ENCODE results near the gene DGKA.
A peak's percentile ranks its signal among the peaks of the same experiment; 100 is the strongest.

The DGKA gene

DNA sequence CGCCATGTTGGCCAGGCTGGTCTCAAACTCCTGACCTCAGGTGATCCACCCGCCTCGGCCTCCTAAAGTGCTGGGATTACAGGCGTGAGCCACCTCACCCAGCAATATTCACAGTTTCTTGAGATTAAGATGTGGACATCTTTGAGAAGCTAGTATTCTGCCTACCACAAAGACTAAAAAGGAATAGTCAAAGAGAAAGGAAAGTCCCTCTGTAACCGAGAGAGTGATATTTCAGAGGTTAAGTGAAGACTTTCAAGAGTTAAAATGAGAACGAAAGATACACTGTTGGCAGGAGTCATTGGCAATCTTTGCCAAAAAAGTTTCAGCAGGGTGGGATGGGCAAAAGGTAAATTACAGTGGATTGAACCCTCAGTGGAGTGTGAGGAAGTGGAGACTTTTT, 15.6 kb downstream of the DGKA start:
- Histone ChIP-seq H3K14ac (ENCODE audit: low read length in 2 of 2) (no peak overlapping the region), H2BK12ac (ENCODE audit: low read length in 2 of 2) (no peak overlapping the region), H4K8ac (ENCODE audit: low read length) (no peak overlapping the region), H3K9me3 (ENCODE audit: control insufficient read depth, low read length) (no peaks in the 10 kb centered on the region), H3K4me3 (ENCODE audit: insufficient read depth in 1 of 2, low read depth in 1 of 2, low read length in 2 of 2) (no peak overlapping the region), H3K23ac (ENCODE audit: low read length in 2 of 2) (no peak overlapping the region), H3K18ac (ENCODE audit: low read depth in 1 of 2, low read length in 2 of 2) (no peak overlapping the region), H2BK5ac (ENCODE audit: low read depth, low read length, poor library complexity, severe bottlenecking) (no peak overlapping the region), H3K4ac (ENCODE audit: low read depth in 1 of 2, low read length in 2 of 2) (no peak overlapping the region), H3K4me1 (ENCODE audit: control insufficient read depth, insufficient read depth, low read depth, low read length) (no peaks in the 10 kb centered on the region), H3K36me3 (ENCODE audit: control insufficient read depth in 1 of 2, insufficient read depth in 2 of 2, low read depth in 1 of 2, low read length in 2 of 2) (peaks cover 15 to 58% of the 10 kb centered on the region in 2 experiments), H2AFZ (ENCODE audit: low read depth, low read length) (no peak overlapping the region), H3K79me1 (replicated peaks; ENCODE audit: low read length, poor library complexity, severe bottlenecking) (no peaks in the 10 kb centered on the region), H3K27ac (ENCODE audit: low read length, poor library complexity, severe bottlenecking) (no peak overlapping the region), H4K91ac (ENCODE audit: low read length) (no peak overlapping the region), H2BK120ac (ENCODE audit: low read depth, low read length) (no peak overlapping the region), H3K27me3 (ENCODE audit: control insufficient read depth in 1 of 2, insufficient read depth in 1 of 2, low read length in 2 of 2) (no peaks in the 10 kb centered on the region), H2BK15ac (ENCODE audit: low read depth, poor library complexity, severe bottlenecking) (no peak overlapping the region), H3K4me2 (ENCODE audit: low read length, poor library complexity, severe bottlenecking) (no peak overlapping the region), H3K9ac (ENCODE audit: low read length) (no peak overlapping the region), H2AK5ac (ENCODE audit: low read length, severe bottlenecking) (no peak overlapping the region)
- 99% methylated on average over 3 of the region's 6 CpGs for WGBS
- DNase-seq, result no peak

DNA sequence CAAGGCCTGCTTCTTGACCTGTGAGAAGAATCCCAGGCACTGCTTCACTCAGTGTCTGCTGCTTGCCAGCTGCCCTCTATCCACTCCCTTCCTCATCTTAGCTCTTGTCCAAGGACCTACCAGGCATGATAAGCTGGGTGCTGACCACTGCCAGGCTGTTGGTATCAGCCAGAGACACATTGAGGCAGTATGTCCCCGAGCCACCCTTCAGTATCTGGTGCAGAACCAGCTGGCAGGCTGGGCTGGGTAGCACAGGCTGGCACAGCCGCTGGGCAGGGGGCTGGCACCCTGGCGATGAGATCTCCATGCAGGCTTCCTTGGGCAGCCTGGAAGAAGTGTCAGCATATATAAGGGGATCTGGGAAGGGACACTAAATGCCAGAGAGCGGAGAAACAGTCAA, 24.4 kb downstream of the DGKA start:
- Histone ChIP-seq H3K9me3 (ENCODE audit: control insufficient read depth, low read length) (no peaks in the 10 kb centered on the region), H2BK120ac (ENCODE audit: low read depth, low read length) (no peak overlapping the region), H3K23ac (ENCODE audit: low read length in 2 of 2) (no peak overlapping the region), H2BK12ac (ENCODE audit: low read length in 2 of 2) (no peak overlapping the region), H3K36me3 (ENCODE audit: control insufficient read depth in 1 of 2, insufficient read depth in 2 of 2, low read depth in 1 of 2, low read length in 2 of 2) (peaks cover 31 to 36% of the 10 kb centered on the region in 2 experiments), H3K79me1 (replicated peaks; ENCODE audit: low read length, poor library complexity, severe bottlenecking) (no peaks in the 10 kb centered on the region), H3K27ac (ENCODE audit: low read length, poor library complexity, severe bottlenecking) (no peak overlapping the region), H2BK5ac (ENCODE audit: low read depth, low read length, poor library complexity, severe bottlenecking) (no peak overlapping the region), H3K27me3 (ENCODE audit: control insufficient read depth in 1 of 2, insufficient read depth in 1 of 2, low read length in 2 of 2) (peaks cover 0 to 4% of the 10 kb centered on the region in 2 experiments), H3K4me3 (ENCODE audit: insufficient read depth in 1 of 2, low read depth in 1 of 2, low read length in 2 of 2) (no peak overlapping the region), H3K4ac (ENCODE audit: low read depth in 1 of 2, low read length in 2 of 2) (no peak overlapping the region), H2BK15ac (ENCODE audit: low read depth, poor library complexity, severe bottlenecking) (no peak overlapping the region), H3K14ac (ENCODE audit: low read length in 2 of 2) (no peak overlapping the region), H3K4me2 (ENCODE audit: low read length, poor library complexity, severe bottlenecking) (no peak overlapping the region), H2AK5ac (ENCODE audit: low read length, severe bottlenecking) (no peak overlapping the region), H3K4me1 (ENCODE audit: control insufficient read depth, insufficient read depth, low read depth, low read length) (peaks cover 3% of the 10 kb centered on the region), H4K8ac (ENCODE audit: low read length) (no peak overlapping the region), H3K9ac (ENCODE audit: low read length) (no peak overlapping the region), H4K91ac (ENCODE audit: low read length) (no peak overlapping the region), H2AFZ (ENCODE audit: low read depth, low read length) (no peak overlapping the region), H3K18ac (ENCODE audit: low read depth in 1 of 2, low read length in 2 of 2) (no peak overlapping the region)
- DNase-seq, result no peak
- WGBS, result 83% methylated on average over 3 of the region's 4 CpGs

- Histone ChIP-seq H4K91ac (ENCODE audit: low read length) (no peak overlapping the region), H3K14ac (ENCODE audit: low read length in 2 of 2) (no peak overlapping the region), H3K9me3 (ENCODE audit: control insufficient read depth, low read length) (no peaks in the 10 kb centered on the region), H4K8ac (ENCODE audit: low read length) (no peak overlapping the region), H3K36me3 (ENCODE audit: control insufficient read depth in 1 of 2, insufficient read depth in 2 of 2, low read depth in 1 of 2, low read length in 2 of 2) (peaks cover 31 to 34% of the 10 kb centered on the region in 2 experiments), H3K27ac (ENCODE audit: low read length, poor library complexity, severe bottlenecking) (no peak overlapping the region), H2BK120ac (ENCODE audit: low read depth, low read length) (no peak overlapping the region), H2BK5ac (ENCODE audit: low read depth, low read length, poor library complexity, severe bottlenecking) (no peak overlapping the region), H3K27me3 (ENCODE audit: control insufficient read depth in 1 of 2, insufficient read depth in 1 of 2, low read length in 2 of 2) (peaks cover 0 to 4% of the 10 kb centered on the region in 2 experiments), H3K4me3 (ENCODE audit: insufficient read depth in 1 of 2, low read depth in 1 of 2, low read length in 2 of 2) (no peak overlapping the region), H3K4me2 (ENCODE audit: low read length, poor library complexity, severe bottlenecking) (no peak overlapping the region), H3K79me1 (replicated peaks; ENCODE audit: low read length, poor library complexity, severe bottlenecking) (no peaks in the 10 kb centered on the region), H3K23ac (ENCODE audit: low read length in 2 of 2) (no peak overlapping the region), H3K4me1 (ENCODE audit: control insufficient read depth, insufficient read depth, low read depth, low read length) (peaks cover 3% of the 10 kb centered on the region), H2AFZ (ENCODE audit: low read depth, low read length) (no peak overlapping the region), H2AK5ac (ENCODE audit: low read length, severe bottlenecking) (no peak overlapping the region), H2BK12ac (ENCODE audit: low read length in 2 of 2) (no peak overlapping the region), H3K4ac (ENCODE audit: low read depth in 1 of 2, low read length in 2 of 2) (no peak overlapping the region), H3K9ac (ENCODE audit: low read length) (no peak overlapping the region), H3K18ac (ENCODE audit: low read depth in 1 of 2, low read length in 2 of 2) (no peak overlapping the region), H2BK15ac (ENCODE audit: low read depth, poor library complexity, severe bottlenecking) (no peak overlapping the region)
- DNase-seq, result peak; percentile 56
- 96% methylated on average over 6 of the region's 6 CpGs for WGBS
These were observed 25.0 kb downstream of the DGKA start for GRCh38 chr12:55955800-55956508.

DNA sequence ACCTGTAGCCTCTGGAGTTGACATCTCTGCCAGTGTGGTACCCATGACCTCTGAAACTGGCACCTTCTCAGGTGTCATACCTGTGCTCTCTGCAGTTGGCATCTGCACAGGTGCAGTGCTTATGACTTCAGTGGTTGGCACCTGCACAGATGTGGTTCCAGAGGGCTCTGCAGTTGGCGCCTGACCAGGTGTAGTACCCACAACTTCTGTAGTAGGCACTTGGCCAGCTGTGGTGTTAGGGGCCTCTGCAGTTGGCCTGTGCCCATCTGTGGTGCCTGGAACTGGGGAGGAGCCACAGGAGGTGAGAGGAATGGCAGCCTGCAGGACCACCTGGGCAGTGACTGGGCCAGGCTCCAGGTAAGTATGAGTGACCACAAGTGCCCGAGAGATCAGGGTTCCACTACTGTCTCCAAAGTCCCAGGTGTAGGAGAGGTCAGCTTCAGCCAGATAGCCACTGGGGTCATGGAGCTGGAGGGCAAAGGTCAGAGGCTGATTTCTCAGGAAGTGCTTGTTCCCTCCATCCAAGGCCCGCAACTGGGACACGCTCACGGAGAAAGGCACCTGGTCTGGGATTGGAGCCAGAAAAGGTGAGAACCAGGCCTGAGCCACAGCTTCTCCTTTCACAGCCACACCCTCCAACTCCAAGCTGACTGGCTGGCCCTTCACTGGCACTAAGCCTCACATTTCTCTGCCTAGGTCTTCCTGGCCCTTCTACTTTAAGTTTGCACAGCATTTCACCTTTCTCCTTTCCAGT, 26.3 kb downstream of the DGKA start:
- Histone ChIP-seq H3K18ac (ENCODE audit: low read depth in 1 of 2, low read length in 2 of 2) (no peak overlapping the region), H3K14ac (ENCODE audit: low read length in 2 of 2) (no peak overlapping the region), H4K8ac (ENCODE audit: low read length) (no peak overlapping the region), H2BK120ac (ENCODE audit: low read depth, low read length) (no peak overlapping the region), H3K4me2 (ENCODE audit: low read length, poor library complexity, severe bottlenecking) (no peak overlapping the region), H3K27me3 (ENCODE audit: control insufficient read depth in 1 of 2, insufficient read depth in 1 of 2, low read length in 2 of 2) (peaks cover 0 to 4% of the 10 kb centered on the region in 2 experiments), H2AK5ac (ENCODE audit: low read length, severe bottlenecking) (no peak overlapping the region), H3K27ac (ENCODE audit: low read length, poor library complexity, severe bottlenecking) (no peak overlapping the region), H3K79me1 (replicated peaks; ENCODE audit: low read length, poor library complexity, severe bottlenecking) (no peaks in the 10 kb centered on the region), H3K23ac (ENCODE audit: low read length in 2 of 2) (no peak overlapping the region), H3K9me3 (ENCODE audit: control insufficient read depth, low read length) (no peaks in the 10 kb centered on the region), H2BK5ac (ENCODE audit: low read depth, low read length, poor library complexity, severe bottlenecking) (no peak overlapping the region), H3K9ac (ENCODE audit: low read length) (no peak overlapping the region), H3K4me1 (ENCODE audit: control insufficient read depth, insufficient read depth, low read depth, low read length) (peaks cover 3% of the 10 kb centered on the region), H2BK12ac (ENCODE audit: low read length in 2 of 2) (no peak overlapping the region), H3K4ac (ENCODE audit: low read depth in 1 of 2, low read length in 2 of 2) (no peak overlapping the region), H3K36me3 (ENCODE audit: control insufficient read depth in 1 of 2, insufficient read depth in 2 of 2, low read depth in 1 of 2, low read length in 2 of 2) (peaks cover 20 to 21% of the 10 kb centered on the region in 2 experiments), H2BK15ac (ENCODE audit: low read depth, poor library complexity, severe bottlenecking) (no peak overlapping the region), H2AFZ (ENCODE audit: low read depth, low read length) (no peak overlapping the region), H4K91ac (ENCODE audit: low read length) (no peak overlapping the region), H3K4me3 (ENCODE audit: insufficient read depth in 1 of 2, low read depth in 1 of 2, low read length in 2 of 2) (no peak overlapping the region)
- no peak for DNase-seq
- 88% methylated on average over 5 of the region's 5 CpGs for WGBS
